ENCODE results near the gene LONRF3. TPM values are rescaled to one million over a fixed set of nuclear protein-coding genes. Genes with fewer than 3 reads are reported as not detected.
"Not testable (repeated sequence)": the region's sequence is repeated elsewhere in the genome, so short reads cannot be mapped to it uniquely, and the experiment has no call there.

LONRF3 gene
- total RNA-seq, 1 donor from 2014 or later, result 0.30 TPM

GRCh38 chrX:119028733-119029330 is 54.4 kb downstream of the LONRF3 start:
- Mint-ChIP-seq H3K27me3 (ENCODE audit: low read depth) (no peaks in the 10 kb centered on the region), H3K27ac (ENCODE audit: unreplicated experiment) (no peak overlapping the region), H3K36me3 (ENCODE audit: low read depth) (peaks cover 8% of the 10 kb centered on the region), H3K9me3 (peaks cover 16% of the 10 kb centered on the region), H3K4me3 (no peak overlapping the region), H3K4me1 (no peaks in the 10 kb centered on the region)
- TF ChIP-seq CTCF (conservative IDR thresholded peaks at IDR 0.05), result no peak
- DNase-seq (ENCODE audit: low read depth, low spot score), result no peak

GRCh38 chrX:119029656-119030055 is 55.2 kb downstream of the LONRF3 start:
- not testable (repeated sequence) for H3K4me3 Mint-ChIP-seq; H3K4me1 Mint-ChIP-seq; DNase-seq (ENCODE audit: low read depth, low spot score); H3K27me3 Mint-ChIP-seq (ENCODE audit: low read depth); H3K36me3 Mint-ChIP-seq (ENCODE audit: low read depth); H3K27ac Mint-ChIP-seq (ENCODE audit: unreplicated experiment)
- peaks cover 18% of the 10 kb centered on the region for H3K9me3 Mint-ChIP-seq

GRCh38 chrX:119030990-119031389 is 56.6 kb downstream of the LONRF3 start:
- H3K27me3 Mint-ChIP-seq (ENCODE audit: low read depth), result no peaks in the 10 kb centered on the region
- H3K36me3 Mint-ChIP-seq (ENCODE audit: low read depth), result peaks cover 8% of the 10 kb centered on the region
- no peak overlapping the region for H3K4me3 Mint-ChIP-seq
- H3K27ac Mint-ChIP-seq (ENCODE audit: unreplicated experiment), result no peak overlapping the region
- TF ChIP-seq CTCF (conservative IDR thresholded peaks at IDR 0.05), result no peak
- no peak for DNase-seq (ENCODE audit: low read depth, low spot score)
- peaks cover 17% of the 10 kb centered on the region for H3K9me3 Mint-ChIP-seq
- H3K4me1 Mint-ChIP-seq, result no peaks in the 10 kb centered on the region

GRCh38 chrX:119036107-119037029 is 62.0 kb downstream of the LONRF3 start:
- no peak for TF ChIP-seq CTCF (conservative IDR thresholded peaks at IDR 0.05)
- H3K27ac Mint-ChIP-seq (ENCODE audit: unreplicated experiment), result no peak overlapping the region
- H3K36me3 Mint-ChIP-seq (ENCODE audit: low read depth), result peaks cover 8% of the 10 kb centered on the region
- H3K4me1 Mint-ChIP-seq, result no peaks in the 10 kb centered on the region
- no peaks in the 10 kb centered on the region for H3K27me3 Mint-ChIP-seq (ENCODE audit: low read depth)
- H3K4me3 Mint-ChIP-seq, result no peak overlapping the region
- peaks cover 15% of the 10 kb centered on the region for H3K9me3 Mint-ChIP-seq
- DNase-seq (ENCODE audit: low read depth, low spot score), result no peak

- Mint-ChIP-seq H3K27me3 (ENCODE audit: low read depth) (no peaks in the 10 kb centered on the region), H3K27ac (ENCODE audit: unreplicated experiment) (no peak overlapping the region), H3K9me3 (peaks cover 3% of the 10 kb centered on the region), H3K4me3 (no peak overlapping the region), H3K4me1 (no peaks in the 10 kb centered on the region), H3K36me3 (ENCODE audit: low read depth) (no peaks in the 10 kb centered on the region)
- no peak for TF ChIP-seq CTCF (conservative IDR thresholded peaks at IDR 0.05)
- no peak for DNase-seq (ENCODE audit: low read depth, low spot score)
Observed at GRCh38 chrX:119040432-119040831, 66.0 kb downstream of the LONRF3 start.

- H3K27me3 Mint-ChIP-seq (ENCODE audit: low read depth), result no peaks in the 10 kb centered on the region
- no peaks in the 10 kb centered on the region for H3K4me1 Mint-ChIP-seq
- H3K4me3 Mint-ChIP-seq, result no peak overlapping the region
- no peak for DNase-seq (ENCODE audit: low read depth, low spot score)
- H3K27ac Mint-ChIP-seq (ENCODE audit: unreplicated experiment), result no peak overlapping the region
- TF ChIP-seq CTCF (conservative IDR thresholded peaks at IDR 0.05), result no peak
- H3K36me3 Mint-ChIP-seq (ENCODE audit: low read depth), result no peaks in the 10 kb centered on the region
- H3K9me3 Mint-ChIP-seq, result peaks cover 3% of the 10 kb centered on the region
Observed at GRCh38 chrX:119041175-119041574, 66.8 kb downstream of the LONRF3 start.

All from neural crest cell (in vitro differentiated cells).